GM23248 (cell line): ENCODE data around the gene GABPB1. TPM values are rescaled to one million over a fixed set of nuclear protein-coding genes. Genes with fewer than 3 reads are reported as not detected.

Source experiments
- DNase-seq: peaks from one replicate; pipeline ENCODE4 v3.0.0-alpha.2; 2015
- H2AFZ ChIP-seq: fragments of 200-600 bp; sonication (generic); 2 replicates; pipeline ENCODE4 v1.6.1; 2016; ENCODE audit warnings: antibody characterized with exemption
- H3F3A ChIP-seq: fragments of 200-600 bp; sonication (generic); 2 replicates; pipeline ENCODE4 v1.6.1; 2016; ENCODE audit warnings: mild to moderate bottlenecking, antibody characterized with exemption, mixed run types; ENCODE audit not compliant: insufficient read depth
- H3K27ac ChIP-seq: fragments of 200-600 bp; sonication (generic); 2 replicates; pipeline ENCODE4 v1.5.1; 2016; ENCODE audit warnings: mild to moderate bottlenecking
- H3K27me3 ChIP-seq: fragments of 200-600 bp; sonication (generic); replicated peaks from 2 replicates; pipeline ENCODE4 v1.6.1; 2016; ENCODE audit warnings: mild to moderate bottlenecking; ENCODE audit not compliant: insufficient read depth
- H3K36me3 ChIP-seq: fragments of 200-600 bp; sonication (generic); 2 replicates; pipeline ENCODE4 v1.6.1; 2016; ENCODE audit warnings: low read depth, mild to moderate bottlenecking
- H3K4me1 ChIP-seq: fragments of 200-600 bp; sonication (generic); 2 replicates; pipeline ENCODE4 v1.6.1; 2016; ENCODE audit warnings: mild to moderate bottlenecking; ENCODE audit not compliant: insufficient read depth
- H3K4me2 ChIP-seq: fragments of 200-600 bp; sonication (generic); one replicate; pipeline ENCODE4 v1.6.1; 2016; ENCODE audit warnings: mild to moderate bottlenecking; ENCODE audit not compliant: unreplicated experiment
- H3K4me3 ChIP-seq: fragments of 200-600 bp; sonication (generic); 2 replicates; pipeline ENCODE4 v1.5.1; 2016; ENCODE audit warnings: mild to moderate bottlenecking
- H3K79me2 ChIP-seq: fragments of 200-600 bp; sonication (generic); 2 replicates; pipeline ENCODE4 v1.6.1; 2016; ENCODE audit warnings: mild to moderate bottlenecking; ENCODE audit not compliant: insufficient read depth
- H3K9ac ChIP-seq: fragments of 200-600 bp; sonication (generic); 2 replicates; pipeline ENCODE4 v1.6.1; 2016; ENCODE audit warnings: mild to moderate bottlenecking
- H3K9me2 ChIP-seq: fragments of 200-600 bp; sonication (generic); 2 replicates; pipeline ENCODE4 v1.6.1; 2016; ENCODE audit warnings: mixed run types, mild to moderate bottlenecking, moderate library complexity; ENCODE audit not compliant: insufficient read depth
- H3K9me3 ChIP-seq: fragments of 200-600 bp; sonication (generic); one replicate; pipeline ENCODE4 v1.6.1; 2017; ENCODE audit warnings: low read depth
- H4K20me1 ChIP-seq: fragments of 200-600 bp; sonication (generic); 2 replicates; pipeline ENCODE4 v1.6.0; 2016; ENCODE audit not compliant: insufficient read depth
- EZH2 ChIP-seq: fragments of 200-600 bp; sonication (generic); IDR thresholded peaks from 2 replicates; pipeline ENCODE4 v1.6.1; 2018; ENCODE audit warnings: antibody characterized with exemption, mild to moderate bottlenecking; ENCODE audit not compliant: insufficient read depth, poor library complexity, severe bottlenecking
- EZH2phosphoT487 ChIP-seq: fragments of 200-600 bp; sonication (generic); IDR thresholded peaks from 2 replicates; pipeline ENCODE4 v1.6.1; 2018; ENCODE audit warnings: antibody characterized with exemption, moderate library complexity, mild to moderate bottlenecking, low read depth; ENCODE audit not compliant: insufficient read depth
- WGBS, 2 experiments: methylation state at CpG; one replicate each; pipeline ENCODE4 v1.1.6; 2015 to 2017; ENCODE audit warnings: low lambda C conversion rate in 2 of 2, low coverage in 1 of 2; ENCODE audit errors: missing lambda C conversion rate in 2 of 2; 5-methylcytosine and 5-hydroxymethylcytosine counted together
- in situ Hi-C: fragments of 300-500 bp; cut with MboI; formaldehyde crosslinking; loops from 2 replicates; pipeline ENCODE4 v1.15.0; 2020
- polyA plus RNA-seq: library from polyadenylated mRNA; unstranded; fragments of >200 nt; fragmentation: Nextera tagmentation; extraction: Ambion mirVana; gene quantifications from 2 replicates; pipeline ENCODE4 v1.2.1, GENCODE V29; 2016
- total RNA-seq: library from RNA; depleted of rRNA; stranded (reverse); fragments of >200 nt; shearing (Covaris generic); gene quantifications from 2 replicates; pipeline ENCODE4 v1.2.3, GENCODE V29; 2014

The GABPB1 gene
- total and polyA plus RNA-seq, 2 experiments from 2014 or later, result 22.8 to 32.6 TPM

GRCh38 chr15:50363612-50364011 is 8.6 kb upstream of the GABPB1 start:
- Histone ChIP-seq H3K4me2 (no peak overlapping the region), H3F3A (no peaks in the 10 kb centered on the region), H4K20me1 (no peaks in the 10 kb centered on the region), H3K36me3 (peaks cover 27% of the 10 kb centered on the region), H3K9me2 (no peaks in the 10 kb centered on the region), H3K79me2 (peaks cover 33% of the 10 kb centered on the region), H3K4me3 (no peak overlapping the region), H3K9ac (no peak overlapping the region), H3K27me3 (no peaks in the 10 kb centered on the region), H2AFZ (no peak overlapping the region), H3K27ac (no peak overlapping the region), H3K9me3 (no peaks in the 10 kb centered on the region), H3K4me1 (no peaks in the 10 kb centered on the region)
- DNase-seq, result no peak
- no peak for TF ChIP-seq EZH2phosphoT487
- TF ChIP-seq EZH2, result no peak
- 93 to 100% methylated on average over 2 of the region's 2 CpGs for WGBS, 2 experiments
- in situ Hi-C loops, result no loop called here

- peaks cover 6% of the 10 kb centered on the region for H3K4me1 ChIP-seq
- no peaks in the 10 kb centered on the region for H3F3A ChIP-seq
- no peaks in the 10 kb centered on the region for H4K20me1 ChIP-seq
- H3K27ac ChIP-seq, result no peak overlapping the region
- H3K27me3 ChIP-seq, result no peaks in the 10 kb centered on the region
- no peaks in the 10 kb centered on the region for H3K9me3 ChIP-seq
- in situ Hi-C loops, result no loop called here
- H3K36me3 ChIP-seq, result peaks cover 27% of the 10 kb centered on the region
- H3K9ac ChIP-seq, result no peak overlapping the region
- DNase-seq, result no peak
- H3K79me2 ChIP-seq, result peaks cover 51% of the 10 kb centered on the region
- no peak overlapping the region for H3K4me2 ChIP-seq
- whole genome bisulfite sequencing, 2 experiments, result 88 to 93% methylated on average over 6 of the region's 6 CpGs
- H3K4me3 ChIP-seq, result no peak overlapping the region
- TF ChIP-seq EZH2 (no peak), EZH2phosphoT487 (no peak)
- no peak overlapping the region for H2AFZ ChIP-seq
- H3K9me2 ChIP-seq, result no peaks in the 10 kb centered on the region
These were observed 6.8 kb upstream of the GABPB1 start for GRCh38 chr15:50361756-50362155.

DNA sequence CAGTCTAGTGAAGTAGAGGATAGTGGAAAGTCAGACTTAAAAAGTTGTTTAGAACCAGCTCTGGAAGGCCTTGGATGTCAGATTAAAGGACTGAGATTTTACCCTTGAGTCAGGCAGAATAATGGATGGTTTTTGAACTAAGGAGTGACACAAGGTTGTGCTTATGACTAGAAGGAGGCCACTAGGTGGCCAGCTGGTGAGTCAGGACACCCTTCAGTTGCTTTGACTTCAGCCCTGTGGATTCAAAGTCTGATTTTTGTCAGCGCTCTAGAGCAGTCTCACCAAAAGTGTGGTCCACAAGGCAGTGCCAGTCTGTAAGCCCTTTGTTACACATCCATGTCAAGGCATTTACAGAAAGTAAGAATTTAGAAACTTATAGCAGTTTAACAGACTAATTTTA is 3.8 kb upstream of the GABPB1 start:
- H3F3A ChIP-seq, result peaks cover under 1% of the 10 kb centered on the region
- H3K4me2 ChIP-seq, result peak overlapping the region; percentile 30
- H3K4me3 ChIP-seq, result no peak overlapping the region
- no peaks in the 10 kb centered on the region for H3K9me2 ChIP-seq
- no peak overlapping the region for H3K27ac ChIP-seq
- H2AFZ ChIP-seq, result no peak overlapping the region
- peaks cover 77% of the 10 kb centered on the region for H3K79me2 ChIP-seq
- no peaks in the 10 kb centered on the region for H3K9me3 ChIP-seq
- in situ Hi-C loops, result no loop called here
- no peaks in the 10 kb centered on the region for H3K27me3 ChIP-seq
- H4K20me1 ChIP-seq, result no peaks in the 10 kb centered on the region
- WGBS, 2 experiments, result 71 to 76% methylated on average over 1 of the region's 1 CpG
- peaks cover 27% of the 10 kb centered on the region for H3K36me3 ChIP-seq
- DNase-seq, result peak; percentile 72
- TF ChIP-seq EZH2 (no peak), EZH2phosphoT487 (no peak)
- no peak overlapping the region for H3K9ac ChIP-seq
- peaks cover 13% of the 10 kb centered on the region for H3K4me1 ChIP-seq

- Histone ChIP-seq H2AFZ (peak overlapping the region; percentile 68), H3K36me3 (peaks cover 15% of the 10 kb centered on the region), H3F3A (peaks cover 14% of the 10 kb centered on the region), H3K4me2 (peak overlapping the region; percentile 98), H4K20me1 (no peaks in the 10 kb centered on the region), H3K27me3 (no peaks in the 10 kb centered on the region), H3K9ac (peak overlapping the region; percentile 98), H3K9me2 (no peaks in the 10 kb centered on the region), H3K27ac (peak overlapping the region; percentile 99), H3K79me2 (peaks cover 94% of the 10 kb centered on the region), H3K4me3 (peak overlapping the region; percentile 89), H3K9me3 (no peaks in the 10 kb centered on the region), H3K4me1 (peaks cover 26% of the 10 kb centered on the region)
- in situ Hi-C loops, result no loop called here
- peak; percentile 32 for DNase-seq
- 0 to 5% methylated on average over 2 of the region's 2 CpGs for WGBS, 2 experiments
- no peak for TF ChIP-seq EZH2phosphoT487
- TF ChIP-seq EZH2, result no peak
These were observed 982 bp upstream of the GABPB1 start for GRCh38 chr15:50355980-50356379.

DNA sequence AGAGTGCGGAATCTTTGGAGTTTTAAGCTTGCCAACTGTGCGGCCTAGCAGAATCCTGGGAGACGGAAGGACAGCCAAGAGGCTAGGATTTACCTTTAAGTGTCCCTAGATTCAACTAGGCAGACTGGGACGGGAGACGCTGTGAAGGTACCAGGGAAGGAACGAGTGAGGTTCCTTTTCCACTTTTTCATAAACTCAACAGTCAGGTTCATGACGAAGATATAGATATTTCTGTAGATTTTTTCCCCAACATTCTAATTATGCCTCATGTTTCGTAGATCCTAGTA is 564 bp upstream of the GABPB1 start:
- Histone ChIP-seq H3K9ac (peak overlapping the region; percentile 98), H3K27ac (peak overlapping the region; percentile 99), H3K27me3 (no peaks in the 10 kb centered on the region), H3K9me3 (no peaks in the 10 kb centered on the region), H3K4me1 (peaks cover 31% of the 10 kb centered on the region), H3K4me2 (peak overlapping the region; percentile 98), H3K4me3 (peak overlapping the region; percentile 89), H3K79me2 (peaks cover 94% of the 10 kb centered on the region), H4K20me1 (no peaks in the 10 kb centered on the region), H3K9me2 (no peaks in the 10 kb centered on the region), H3K36me3 (peaks cover 11% of the 10 kb centered on the region), H3F3A (peaks cover 14% of the 10 kb centered on the region), H2AFZ (peak overlapping the region; percentile 68)
- no peak for TF ChIP-seq EZH2
- no peak for TF ChIP-seq EZH2phosphoT487
- peak; percentile 36 for DNase-seq
- 0 to 1% methylated on average over 8 of the region's 8 CpGs for WGBS, 2 experiments
- in situ Hi-C loops, result no loop called here
